ENCODE measurements around the gene CDYL2. TPM values are rescaled to one million over a fixed set of nuclear protein-coding genes. Genes with fewer than 3 reads are reported as not detected.

Gene CDYL2
- total RNA-seq, 1 donor from 2014 or later = 26.5 TPM

DNA sequence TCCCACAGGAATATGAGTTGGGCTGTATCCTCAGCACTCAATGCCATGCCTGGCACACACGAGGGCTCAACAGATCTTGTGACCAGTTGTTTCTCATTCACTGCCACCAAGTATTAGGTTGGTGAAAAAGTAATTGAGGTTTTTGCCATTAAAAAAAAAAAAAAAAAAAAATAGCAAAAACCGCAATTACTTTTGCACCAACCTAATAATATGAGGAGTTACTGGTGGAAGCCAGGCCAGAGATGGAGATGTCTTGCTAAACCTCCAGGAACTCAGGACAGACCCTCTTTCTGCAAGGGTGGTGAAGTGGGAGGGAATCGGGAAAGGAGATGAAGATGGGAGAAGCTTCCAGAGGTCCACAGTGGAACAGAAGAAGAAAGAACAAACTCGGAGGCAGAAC is 139.0 kb downstream of the CDYL2 start:
- Mint-ChIP-seq H3K4me3 (ENCODE audit: unreplicated experiment) (no peak overlapping the region), H3K4me1 (ENCODE audit: low read depth, unreplicated experiment) (no peaks in the 10 kb centered on the region), H3K27me3 (ENCODE audit: low read depth, unreplicated experiment) (no peaks in the 10 kb centered on the region), H3K36me3 (ENCODE audit: low read depth, unreplicated experiment) (peaks cover 24% of the 10 kb centered on the region), H3K9me3 (ENCODE audit: unreplicated experiment) (no peaks in the 10 kb centered on the region), H3K27ac (ENCODE audit: unreplicated experiment) (no peak overlapping the region)
- H4K20me1 ChIP-seq (ENCODE audit: insufficient read depth, low read length) = no peaks in the 10 kb centered on the region
- no peaks in the 10 kb centered on the region for H3K4me1 ChIP-seq (ENCODE audit: insufficient read depth, low read length)
- no peak for FAIRE-seq
- no peaks in the 10 kb centered on the region for H3K36me3 ChIP-seq (ENCODE audit: insufficient read depth, low read length)
- no peak overlapping the region for H3K4me2 ChIP-seq (ENCODE audit: low read length)
- H3K9me3 ChIP-seq (ENCODE audit: insufficient read depth, low read depth, low read length) = no peaks in the 10 kb centered on the region
- no peaks in the 10 kb centered on the region for H3K79me2 ChIP-seq (ENCODE audit: insufficient read depth, low read length)
- no peak overlapping the region for H3K9ac ChIP-seq (ENCODE audit: low read length)
- H3K4me3 ChIP-seq (ENCODE audit: insufficient read depth, low read depth, low read length) = no peak overlapping the region
- DNase-seq (ENCODE audit: low read depth) = no peak
- TF ChIP-seq, protein P1, sequence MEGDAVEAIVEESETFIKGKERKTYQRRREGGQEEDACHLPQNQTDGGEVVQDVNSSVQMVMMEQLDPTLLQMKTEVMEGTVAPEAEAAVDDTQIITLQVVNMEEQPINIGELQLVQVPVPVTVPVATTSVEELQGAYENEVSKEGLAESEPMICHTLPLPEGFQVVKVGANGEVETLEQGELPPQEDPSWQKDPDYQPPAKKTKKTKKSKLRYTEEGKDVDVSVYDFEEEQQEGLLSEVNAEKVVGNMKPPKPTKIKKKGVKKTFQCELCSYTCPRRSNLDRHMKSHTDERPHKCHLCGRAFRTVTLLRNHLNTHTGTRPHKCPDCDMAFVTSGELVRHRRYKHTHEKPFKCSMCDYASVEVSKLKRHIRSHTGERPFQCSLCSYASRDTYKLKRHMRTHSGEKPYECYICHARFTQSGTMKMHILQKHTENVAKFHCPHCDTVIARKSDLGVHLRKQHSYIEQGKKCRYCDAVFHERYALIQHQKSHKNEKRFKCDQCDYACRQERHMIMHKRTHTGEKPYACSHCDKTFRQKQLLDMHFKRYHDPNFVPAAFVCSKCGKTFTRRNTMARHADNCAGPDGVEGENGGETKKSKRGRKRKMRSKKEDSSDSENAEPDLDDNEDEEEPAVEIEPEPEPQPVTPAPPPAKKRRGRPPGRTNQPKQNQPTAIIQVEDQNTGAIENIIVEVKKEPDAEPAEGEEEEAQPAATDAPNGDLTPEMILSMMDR (IDR thresholded peaks at IDR 0.05; ENCODE audit: insufficient read depth, low read depth, low read length) = no peak
- no peak for TF ChIP-seq EZH2 (IDR thresholded peaks at IDR 0.05; ENCODE audit: insufficient read depth, low read length)
- H3K27ac ChIP-seq (ENCODE audit: low read depth, low read length) = no peak overlapping the region
- no peak overlapping the region for H2AFZ ChIP-seq (ENCODE audit: low read depth, low read length)
- no peaks in the 10 kb centered on the region for H3K27me3 ChIP-seq (ENCODE audit: insufficient read depth, low read length)

DNA sequence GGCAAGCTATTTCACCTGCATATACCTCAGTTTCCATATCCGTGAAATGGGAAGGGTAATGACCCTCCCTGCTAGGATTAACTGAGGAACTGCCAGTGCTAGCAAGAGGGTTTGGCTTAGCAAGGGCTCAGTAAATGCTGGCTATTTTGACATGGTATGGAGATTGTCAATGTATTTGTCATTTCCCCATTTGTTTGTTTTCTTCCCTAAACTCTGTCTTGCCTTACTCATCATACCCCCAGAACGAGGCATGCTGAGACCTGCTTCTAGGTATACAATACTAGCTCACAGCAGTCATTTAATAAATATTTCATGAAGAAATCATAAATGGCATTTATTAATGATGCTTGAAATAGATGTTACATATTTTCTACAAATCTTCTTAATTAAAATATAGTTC is 139.6 kb downstream of the CDYL2 start:
- H3K9me3 ChIP-seq (ENCODE audit: insufficient read depth, low read depth, low read length) = no peaks in the 10 kb centered on the region
- H3K27ac Mint-ChIP-seq (ENCODE audit: unreplicated experiment) = no peak overlapping the region
- no peaks in the 10 kb centered on the region for H3K4me1 ChIP-seq (ENCODE audit: insufficient read depth, low read length)
- H3K27ac ChIP-seq (ENCODE audit: low read depth, low read length) = no peak overlapping the region
- FAIRE-seq = no peak
- no peaks in the 10 kb centered on the region for H3K9me3 Mint-ChIP-seq (ENCODE audit: unreplicated experiment)
- no peaks in the 10 kb centered on the region for H3K27me3 ChIP-seq (ENCODE audit: insufficient read depth, low read length)
- no peak for DNase-seq (ENCODE audit: low read depth)
- H3K4me2 ChIP-seq (ENCODE audit: low read length) = no peak overlapping the region
- no peak overlapping the region for H3K9ac ChIP-seq (ENCODE audit: low read length)
- no peak overlapping the region for H3K4me3 Mint-ChIP-seq (ENCODE audit: unreplicated experiment)
- H2AFZ ChIP-seq (ENCODE audit: low read depth, low read length) = no peak overlapping the region
- no peaks in the 10 kb centered on the region for H4K20me1 ChIP-seq (ENCODE audit: insufficient read depth, low read length)
- H3K4me1 Mint-ChIP-seq (ENCODE audit: low read depth, unreplicated experiment) = no peaks in the 10 kb centered on the region
- H3K4me3 ChIP-seq (ENCODE audit: insufficient read depth, low read depth, low read length) = no peak overlapping the region
- no peaks in the 10 kb centered on the region for H3K79me2 ChIP-seq (ENCODE audit: insufficient read depth, low read length)
- TF ChIP-seq EZH2 (IDR thresholded peaks at IDR 0.05; ENCODE audit: insufficient read depth, low read length) = no peak
- TF ChIP-seq, protein P1 (IDR thresholded peaks at IDR 0.05; ENCODE audit: insufficient read depth, low read depth, low read length) = no peak
- H3K36me3 ChIP-seq (ENCODE audit: insufficient read depth, low read length) = no peaks in the 10 kb centered on the region
- H3K36me3 Mint-ChIP-seq (ENCODE audit: low read depth, unreplicated experiment) = peaks cover 18% of the 10 kb centered on the region
- H3K27me3 Mint-ChIP-seq (ENCODE audit: low read depth, unreplicated experiment) = no peaks in the 10 kb centered on the region

DNA sequence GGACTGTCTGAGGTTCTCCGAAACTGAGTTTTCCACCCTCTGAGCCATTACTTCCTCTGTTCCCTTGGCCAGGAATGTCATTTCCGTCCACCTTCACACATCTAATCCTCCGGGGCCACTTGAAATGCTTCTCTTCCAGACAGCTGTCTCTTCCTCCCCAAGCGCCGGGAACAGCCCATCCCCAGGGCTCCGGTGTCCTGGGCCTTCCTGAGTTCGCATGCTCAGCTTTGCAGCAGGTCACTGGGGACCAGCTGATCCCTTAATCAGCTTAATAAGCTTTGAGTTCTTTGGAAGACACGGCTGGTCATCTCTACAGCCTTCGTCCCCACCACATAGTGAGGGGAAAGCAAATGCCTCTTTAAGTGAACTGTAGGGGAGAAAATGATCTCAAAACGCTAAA is 140.2 kb downstream of the CDYL2 start:
- DNase-seq (ENCODE audit: low read depth) (no peak), FAIRE-seq (no peak)
- Histone ChIP-seq H3K36me3 (ENCODE audit: insufficient read depth, low read length) (no peaks in the 10 kb centered on the region), H3K4me1 (ENCODE audit: insufficient read depth, low read length) (no peaks in the 10 kb centered on the region), H3K9ac (ENCODE audit: low read length) (no peak overlapping the region), H2AFZ (ENCODE audit: low read depth, low read length) (no peak overlapping the region), H3K79me2 (ENCODE audit: insufficient read depth, low read length) (no peaks in the 10 kb centered on the region), H3K27me3 (ENCODE audit: insufficient read depth, low read length) (no peaks in the 10 kb centered on the region), H3K27ac (ENCODE audit: low read depth, low read length) (no peak overlapping the region), H3K9me3 (ENCODE audit: insufficient read depth, low read depth, low read length) (no peaks in the 10 kb centered on the region), H3K4me3 (ENCODE audit: insufficient read depth, low read depth, low read length) (no peak overlapping the region), H3K4me2 (ENCODE audit: low read length) (no peak overlapping the region), H4K20me1 (ENCODE audit: insufficient read depth, low read length) (no peaks in the 10 kb centered on the region)
- TF ChIP-seq, protein P1 (IDR thresholded peaks at IDR 0.05; ENCODE audit: insufficient read depth, low read depth, low read length) = no peak
- no peak for TF ChIP-seq EZH2 (IDR thresholded peaks at IDR 0.05; ENCODE audit: insufficient read depth, low read length)
- no peaks in the 10 kb centered on the region for H3K4me1 Mint-ChIP-seq (ENCODE audit: low read depth, unreplicated experiment)
- no peak overlapping the region for H3K4me3 Mint-ChIP-seq (ENCODE audit: unreplicated experiment)
- H3K36me3 Mint-ChIP-seq (ENCODE audit: low read depth, unreplicated experiment) = peaks cover 16% of the 10 kb centered on the region
- no peaks in the 10 kb centered on the region for H3K9me3 Mint-ChIP-seq (ENCODE audit: unreplicated experiment)
- H3K27me3 Mint-ChIP-seq (ENCODE audit: low read depth, unreplicated experiment) = no peaks in the 10 kb centered on the region
- H3K27ac Mint-ChIP-seq (ENCODE audit: unreplicated experiment) = no peak overlapping the region
